IMR-90 (cell line): ENCODE data around the gene CPTP.

ENCODE experiments used
- BHLHE40 ChIP-seq: fragments of 150-350 bp; IDR thresholded peaks from 2 replicates; pipeline ENCODE4 v1.6.1; 2016; ENCODE audit warnings: mild to moderate bottlenecking, low read depth, low read length
- CEBPB ChIP-seq: IDR thresholded peaks from 2 replicates; pipeline ENCODE4 v1.6.1; 2012; ENCODE audit warnings: low read depth, low read length, improper control_type of control experiment
- CHD1 ChIP-seq: IDR thresholded peaks from 2 replicates; pipeline ENCODE4 v1.6.1; 2012; ENCODE audit warnings: low read depth, low read length, improper control_type of control experiment
- ELK1 ChIP-seq: fragments of 150-350 bp; IDR thresholded peaks from 2 replicates; pipeline ENCODE4 v1.6.1; 2016; ENCODE audit warnings: low read depth, mild to moderate bottlenecking, low read length, moderate library complexity, borderline replicate concordance
- FOS ChIP-seq: fragments of 150-350 bp; IDR thresholded peaks from 2 replicates; pipeline ENCODE4 v1.6.1; 2016; ENCODE audit warnings: low read depth, low read length
- MAFK ChIP-seq: IDR thresholded peaks from 2 replicates; pipeline ENCODE4 v1.6.1; 2012; ENCODE audit warnings: low read depth, low read length, improper control_type of control experiment
- MXI1 ChIP-seq: IDR thresholded peaks from 2 replicates; pipeline ENCODE4 v1.6.1; 2012; ENCODE audit warnings: low read depth, mild to moderate bottlenecking, low read length, moderate library complexity, borderline replicate concordance
- POLR2A ChIP-seq: IDR thresholded peaks from 2 replicates; pipeline ENCODE4 v1.6.1; 2012; ENCODE audit warnings: mild to moderate bottlenecking, low read depth, low read length
- RAD21 ChIP-seq: IDR thresholded peaks from 2 replicates; pipeline ENCODE4 v1.6.1; 2012; ENCODE audit warnings: low read length, improper control_type of control experiment
- RCOR1 ChIP-seq: IDR thresholded peaks from 2 replicates; pipeline ENCODE4 v1.6.1; 2012; ENCODE audit warnings: mild to moderate bottlenecking, low read length, improper control_type of control experiment; ENCODE audit not compliant: insufficient replicate concordance
- RFX5 ChIP-seq: IDR thresholded peaks from 2 replicates; pipeline ENCODE4 v1.8.0; 2012; ENCODE audit warnings: low read depth, mild to moderate bottlenecking, low read length, moderate library complexity
- SMC3 ChIP-seq: fragments of 150-350 bp; IDR thresholded peaks from 2 replicates; pipeline ENCODE4 v1.6.1; 2016; ENCODE audit warnings: low read depth, mild to moderate bottlenecking, antibody characterized with exemption, low read length, moderate library complexity
- TF ChIP-seq, protein P1 (sequence below): conservative IDR thresholded peaks from 2 replicates; pipeline ENCODE4 v1.5.1; 2012; ENCODE audit warnings: mild to moderate bottlenecking, low read depth, low read length, improper control_type of control experiment
- TF ChIP-seq, protein P2 (sequence below): fragments of 150-350 bp; IDR thresholded peaks from 2 replicates; pipeline ENCODE4 v1.6.1; 2017; ENCODE audit warnings: mild to moderate bottlenecking, antibody characterized with exemption, low read length, low read depth

DNA sequence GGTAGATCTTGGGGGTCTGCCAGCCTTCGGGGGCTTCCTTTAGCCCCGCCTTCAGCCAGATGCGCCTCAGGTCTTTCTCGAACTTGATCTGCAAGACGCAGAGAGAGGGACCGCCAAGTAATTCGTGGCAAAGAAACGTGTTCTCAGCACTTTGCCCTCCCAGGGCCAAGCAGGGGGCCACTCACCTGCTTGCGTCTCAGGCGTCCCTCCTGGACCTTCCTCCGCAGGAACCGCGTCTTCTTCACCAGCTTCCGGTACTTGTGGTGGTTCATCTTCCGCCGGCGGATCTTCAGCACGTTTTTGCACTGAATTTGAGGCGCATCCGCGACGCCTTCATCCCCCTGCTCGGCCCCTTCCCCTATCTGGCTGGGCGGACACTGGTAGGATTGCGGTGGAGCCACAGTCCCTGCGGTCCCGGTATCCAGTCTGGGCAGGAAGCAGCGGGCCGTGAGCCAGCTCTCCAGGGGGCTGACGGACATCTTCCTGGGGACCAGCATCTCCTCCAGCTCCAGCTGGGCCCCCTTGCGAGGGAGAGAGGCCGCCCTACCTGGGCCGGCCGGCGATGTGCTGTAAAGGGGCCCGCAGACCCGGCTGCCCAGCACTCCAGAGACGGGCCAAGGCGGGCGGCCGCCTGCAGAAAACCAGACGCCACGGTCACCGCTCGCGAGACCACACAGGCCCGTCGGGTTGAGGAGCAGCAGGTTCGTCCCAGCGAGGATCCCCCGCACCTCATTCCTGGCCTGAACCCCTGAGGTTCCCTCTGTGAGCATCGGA, 49.4 kb downstream of the CPTP start:
- TF ChIP-seq, protein P1, sequence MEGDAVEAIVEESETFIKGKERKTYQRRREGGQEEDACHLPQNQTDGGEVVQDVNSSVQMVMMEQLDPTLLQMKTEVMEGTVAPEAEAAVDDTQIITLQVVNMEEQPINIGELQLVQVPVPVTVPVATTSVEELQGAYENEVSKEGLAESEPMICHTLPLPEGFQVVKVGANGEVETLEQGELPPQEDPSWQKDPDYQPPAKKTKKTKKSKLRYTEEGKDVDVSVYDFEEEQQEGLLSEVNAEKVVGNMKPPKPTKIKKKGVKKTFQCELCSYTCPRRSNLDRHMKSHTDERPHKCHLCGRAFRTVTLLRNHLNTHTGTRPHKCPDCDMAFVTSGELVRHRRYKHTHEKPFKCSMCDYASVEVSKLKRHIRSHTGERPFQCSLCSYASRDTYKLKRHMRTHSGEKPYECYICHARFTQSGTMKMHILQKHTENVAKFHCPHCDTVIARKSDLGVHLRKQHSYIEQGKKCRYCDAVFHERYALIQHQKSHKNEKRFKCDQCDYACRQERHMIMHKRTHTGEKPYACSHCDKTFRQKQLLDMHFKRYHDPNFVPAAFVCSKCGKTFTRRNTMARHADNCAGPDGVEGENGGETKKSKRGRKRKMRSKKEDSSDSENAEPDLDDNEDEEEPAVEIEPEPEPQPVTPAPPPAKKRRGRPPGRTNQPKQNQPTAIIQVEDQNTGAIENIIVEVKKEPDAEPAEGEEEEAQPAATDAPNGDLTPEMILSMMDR, result no peak
- TF ChIP-seq RAD21, result no peak
- TF ChIP-seq RCOR1, result no peak
- TF ChIP-seq CHD1, result no peak
- TF ChIP-seq, protein P2, sequence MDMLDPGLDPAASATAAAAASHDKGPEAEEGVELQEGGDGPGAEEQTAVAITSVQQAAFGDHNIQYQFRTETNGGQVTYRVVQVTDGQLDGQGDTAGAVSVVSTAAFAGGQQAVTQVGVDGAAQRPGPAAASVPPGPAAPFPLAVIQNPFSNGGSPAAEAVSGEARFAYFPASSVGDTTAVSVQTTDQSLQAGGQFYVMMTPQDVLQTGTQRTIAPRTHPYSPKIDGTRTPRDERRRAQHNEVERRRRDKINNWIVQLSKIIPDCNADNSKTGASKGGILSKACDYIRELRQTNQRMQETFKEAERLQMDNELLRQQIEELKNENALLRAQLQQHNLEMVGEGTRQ, result no peak
- no peak for TF ChIP-seq POLR2A
- no peak for TF ChIP-seq BHLHE40
- no peak for TF ChIP-seq FOS
- no peak for TF ChIP-seq MAFK
- no peak for TF ChIP-seq CEBPB
- no peak for TF ChIP-seq ELK1
- no peak for TF ChIP-seq SMC3
- no peak for TF ChIP-seq RFX5
- no peak for TF ChIP-seq MXI1
